GM19238 (cell line): ENCODE data around the gene CSNK2A1.
"Not testable (repeated sequence)": the region's sequence is repeated elsewhere in the genome, so short reads cannot be mapped to it uniquely, and the experiment has no call there.

Experiments
- DNase-seq: peaks from one replicate; pipeline ENCODE4 v3.0.0; 2011; ENCODE audit warnings: low spot score; ENCODE audit not compliant: insufficient read length

Gene CSNK2A1

DNA sequence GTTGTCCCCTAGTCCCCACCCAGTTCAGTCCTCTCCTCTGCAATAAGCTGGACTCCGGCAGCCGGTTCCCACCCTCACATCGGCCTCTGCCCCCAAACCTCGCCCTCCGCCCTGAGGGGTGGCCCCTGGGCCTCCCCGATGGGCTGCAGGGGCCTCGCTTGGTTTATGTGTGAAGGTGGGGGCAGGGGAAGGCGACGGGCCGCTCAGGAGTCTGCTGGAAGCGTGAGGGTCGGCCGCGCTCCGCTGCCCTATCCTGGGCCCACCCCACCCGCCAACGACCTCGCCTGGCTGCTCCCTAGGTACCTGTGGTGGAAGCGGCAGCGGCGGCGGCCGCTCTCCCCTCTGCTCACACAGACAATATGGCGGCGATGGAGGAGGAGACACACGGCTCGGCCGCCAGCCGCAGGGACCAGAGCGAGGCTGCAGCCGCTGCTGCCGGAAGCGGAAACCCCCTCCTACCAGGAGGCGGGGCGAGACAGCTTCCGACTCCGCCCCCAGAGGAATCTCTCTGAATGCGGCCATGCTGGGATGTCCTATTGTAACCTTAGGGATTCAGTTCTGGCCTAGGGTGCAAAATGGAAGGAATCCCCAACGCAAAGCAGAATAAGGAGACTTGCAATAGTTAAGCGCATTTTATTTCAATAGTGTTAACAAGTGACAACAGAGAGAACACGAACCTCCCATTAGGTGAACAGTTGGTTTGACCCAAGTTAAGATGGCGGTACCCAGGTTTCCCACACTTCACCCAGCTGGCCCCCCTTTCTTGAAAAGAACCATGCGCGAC, at the start of gene CSNK2A1:
Gene CSNK2A1, minus strand, starts transcription at position 422 of the 784 bp plus-strand sequence. CDS start 35,239 bp downstream, outside the sequence.
- peak; percentile 82 for DNase-seq

DNA sequence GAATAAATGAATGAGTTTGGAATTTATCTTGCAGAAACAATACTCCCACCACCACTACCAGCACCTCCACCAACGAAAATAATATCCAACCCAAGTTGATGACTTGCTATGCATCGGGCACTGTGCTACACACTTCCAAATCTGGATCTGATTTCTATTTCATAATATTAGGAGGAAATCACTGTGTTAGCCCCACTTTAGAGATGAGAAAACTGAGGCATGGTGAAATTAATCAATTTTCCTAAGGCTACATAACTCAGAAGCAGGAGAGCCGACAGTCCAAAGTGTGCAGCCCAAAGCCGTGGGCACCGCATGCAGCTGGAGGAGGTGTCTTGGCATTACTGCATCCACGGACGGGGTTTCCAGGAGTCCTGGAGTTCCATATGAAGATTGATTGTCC, 48.9 kb upstream of the CSNK2A1 start:
- DNase-seq: no peak

DNA sequence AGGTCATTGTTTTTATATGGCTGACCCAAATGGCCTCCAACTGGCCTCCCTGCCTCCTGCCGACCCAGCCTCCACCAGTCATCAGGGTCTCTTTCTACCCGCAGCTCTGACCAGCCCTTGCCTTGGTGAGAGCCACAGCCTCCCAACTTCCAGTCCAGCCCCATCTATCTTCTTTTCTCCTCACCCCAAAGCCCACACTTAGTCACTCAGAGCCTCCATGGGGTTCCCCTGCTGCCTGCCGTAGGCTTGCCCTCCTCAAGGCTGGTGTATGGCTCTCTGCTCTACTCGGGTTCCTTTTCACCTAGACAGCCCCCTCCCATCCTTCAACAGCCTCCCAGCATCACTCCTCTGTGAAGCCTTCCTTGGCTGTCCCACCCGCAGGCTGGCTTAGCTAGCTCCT, 48.4 kb upstream of the CSNK2A1 start:
- DNase-seq: no peak

DNA sequence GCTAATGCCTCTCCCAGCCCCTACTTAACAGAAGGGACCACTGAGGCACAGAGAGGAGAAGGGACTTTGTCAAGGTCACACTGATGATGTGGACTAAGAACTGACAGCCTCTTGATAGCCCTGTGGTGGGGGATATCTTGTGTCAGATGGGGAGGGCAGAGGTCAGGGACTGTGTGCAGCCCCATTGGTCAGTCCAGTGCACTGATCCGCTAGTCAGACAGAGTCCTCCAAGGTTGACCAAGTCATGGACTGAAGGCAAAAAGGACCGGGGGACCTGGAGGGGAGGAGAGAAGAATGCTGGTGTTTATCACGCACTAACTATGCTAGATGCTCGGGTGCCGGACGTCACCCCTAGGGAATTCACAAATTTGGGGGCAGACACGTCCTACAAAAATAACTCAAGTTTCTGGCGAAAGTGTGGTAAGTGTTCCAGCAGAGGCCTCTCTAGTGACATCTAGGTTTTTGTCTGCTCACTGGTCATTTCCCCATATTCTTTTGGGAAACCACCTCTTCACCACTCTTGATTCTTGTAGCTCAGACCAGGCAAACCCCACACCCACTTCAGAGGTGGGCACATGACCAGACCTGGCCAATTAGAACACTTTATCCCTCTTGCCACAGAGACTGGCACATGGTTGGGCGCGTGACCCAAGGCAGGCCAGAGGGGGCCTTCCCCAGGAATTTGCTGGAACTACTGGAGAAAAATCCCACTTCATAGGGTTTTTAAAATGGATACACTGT, 45.5 kb upstream of the CSNK2A1 start:
- no peak for DNase-seq

GRCh38 chr20:588476-588875, 44.9 kb upstream of the CSNK2A1 start:
- no peak for DNase-seq

- DNase-seq: no peak
Measured at GRCh38 chr20:584971-585301, 41.3 kb upstream of the CSNK2A1 start.

- DNase-seq: no peak
Measured at GRCh38 chr20:584161-584970, 40.8 kb upstream of the CSNK2A1 start.

DNA sequence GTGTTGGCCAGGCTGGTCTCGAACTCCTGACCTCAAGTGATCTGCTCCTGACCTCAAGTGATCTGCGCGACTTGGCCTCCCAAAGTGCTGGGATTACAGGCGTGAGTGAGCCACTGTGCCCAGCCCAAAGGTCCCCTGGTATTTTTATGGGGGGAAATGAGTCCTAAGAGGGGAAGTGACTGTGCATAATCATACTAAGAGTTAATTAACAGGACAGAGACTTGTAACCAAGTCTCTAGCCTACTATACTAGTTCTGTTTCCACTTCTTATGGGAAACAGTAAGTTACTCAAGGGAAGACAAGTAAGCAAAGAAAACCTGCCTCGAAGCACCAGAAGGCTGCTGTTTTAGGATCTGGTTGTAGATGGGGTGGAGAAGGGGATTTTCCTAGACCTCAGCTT, 38.6 kb upstream of the CSNK2A1 start:
- DNase-seq: no peak

DNA sequence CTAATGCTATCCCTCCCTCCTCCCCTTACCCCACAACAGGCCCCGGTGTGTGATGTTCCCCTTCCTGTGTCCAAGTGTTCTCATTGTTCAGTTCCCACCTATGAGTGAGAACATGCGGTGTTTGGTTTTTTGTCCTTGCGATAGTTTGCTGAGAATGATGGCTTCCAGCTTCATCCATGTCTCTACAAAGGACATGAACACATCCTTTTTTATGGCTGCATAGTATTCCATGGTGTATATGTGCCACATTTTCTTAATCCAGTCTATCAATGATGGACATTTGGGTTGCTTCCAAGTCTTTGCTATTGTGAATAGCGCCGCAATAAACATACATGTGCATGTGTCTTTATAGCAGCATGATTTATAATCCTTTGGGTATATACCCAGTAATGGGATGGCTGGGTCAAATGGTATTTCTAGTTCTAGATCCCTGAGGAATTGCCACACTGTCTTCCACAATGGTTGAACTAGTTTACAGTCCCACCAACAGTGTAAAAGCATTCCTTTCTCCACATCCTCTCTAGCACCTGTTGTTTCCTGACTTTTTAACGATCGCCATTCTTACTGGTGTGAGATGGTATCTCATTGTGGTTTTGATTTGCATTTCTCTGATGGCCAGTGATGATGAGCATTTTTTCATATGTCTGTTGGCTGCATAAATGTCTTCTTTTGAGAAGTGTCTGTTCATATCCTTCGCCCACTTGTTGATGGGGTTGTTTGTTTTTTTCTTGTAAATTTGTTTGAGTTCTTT, 35.5 kb upstream of the CSNK2A1 start:
- not testable (repeated sequence) for DNase-seq

DNA sequence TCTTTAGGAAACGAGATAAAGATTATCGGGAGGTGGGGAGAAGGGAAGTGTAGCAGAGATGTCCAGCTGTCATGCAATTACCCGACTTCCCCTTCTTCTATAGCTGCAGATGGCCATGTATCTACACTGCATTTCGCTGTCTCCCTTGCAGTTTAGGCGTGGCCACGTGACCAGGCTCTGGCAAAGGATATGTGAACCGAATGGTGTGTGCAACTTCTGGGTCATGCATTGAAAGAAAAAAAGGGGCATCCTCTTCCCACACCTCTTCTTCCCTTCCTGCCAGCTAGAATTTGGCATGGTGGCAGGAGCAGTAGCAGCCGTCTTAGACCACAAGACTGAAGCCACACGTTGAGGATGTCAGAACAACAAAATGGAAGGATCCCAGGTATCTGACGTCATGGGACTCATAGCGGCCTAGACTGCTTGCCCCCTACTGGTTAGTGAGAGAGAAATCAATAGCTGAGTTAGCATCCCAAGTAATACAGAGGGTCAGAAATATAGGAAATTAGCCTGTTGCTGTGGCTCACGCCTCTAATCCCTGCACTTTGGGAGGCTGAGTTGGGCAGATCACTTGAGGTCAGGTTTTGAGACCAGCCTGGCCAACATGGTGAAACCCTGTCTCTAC, 33.7 kb upstream of the CSNK2A1 start:
- DNase-seq: no peak

GRCh38 chr20:576156-576555, 32.6 kb upstream of the CSNK2A1 start:
- no peak for DNase-seq

GRCh38 chr20:575230-575629, 31.6 kb upstream of the CSNK2A1 start:
- no peak for DNase-seq

- no peak for DNase-seq
Measured at GRCh38 chr20:574297-574942, 30.8 kb upstream of the CSNK2A1 start.

GRCh38 chr20:573414-574296, 30.1 kb upstream of the CSNK2A1 start:
- DNase-seq: no peak

GRCh38 chr20:572727-573126, 29.1 kb upstream of the CSNK2A1 start:
- no peak for DNase-seq

DNA sequence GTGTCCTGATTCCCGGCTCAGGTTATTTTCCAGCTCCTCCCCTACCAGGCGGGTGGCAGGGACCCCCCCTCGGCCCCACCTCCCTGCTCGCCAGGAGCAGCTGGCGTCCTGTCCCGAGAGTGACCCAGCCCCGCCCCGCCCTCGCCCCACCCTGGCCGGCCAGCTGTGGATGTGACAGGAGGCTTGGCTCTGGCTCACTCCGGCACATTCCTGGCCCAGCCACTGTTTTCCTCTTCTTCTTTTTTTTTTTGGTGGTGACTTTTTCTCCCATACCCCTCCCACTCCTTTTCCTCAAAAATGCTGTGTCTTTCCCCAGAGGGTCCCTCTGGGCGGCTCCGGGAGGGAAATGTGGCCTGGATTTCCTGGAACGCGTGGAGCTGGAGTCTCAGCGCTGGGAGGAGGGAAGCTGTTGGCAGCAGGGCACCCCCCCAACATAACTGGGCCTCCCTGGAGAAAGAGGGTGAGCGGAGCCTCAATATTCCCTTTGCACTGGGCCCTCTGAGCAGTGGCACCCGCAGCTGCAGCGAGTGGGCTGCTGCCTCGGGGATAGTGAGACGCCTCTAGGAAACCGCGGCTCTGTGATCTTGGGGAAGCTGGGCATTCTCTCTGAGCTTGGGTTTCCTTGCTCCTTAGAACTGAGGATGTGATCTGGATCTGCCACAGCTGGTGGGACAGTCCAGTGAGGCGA, 28.3 kb upstream of the CSNK2A1 start:
- DNase-seq: no peak

DNA sequence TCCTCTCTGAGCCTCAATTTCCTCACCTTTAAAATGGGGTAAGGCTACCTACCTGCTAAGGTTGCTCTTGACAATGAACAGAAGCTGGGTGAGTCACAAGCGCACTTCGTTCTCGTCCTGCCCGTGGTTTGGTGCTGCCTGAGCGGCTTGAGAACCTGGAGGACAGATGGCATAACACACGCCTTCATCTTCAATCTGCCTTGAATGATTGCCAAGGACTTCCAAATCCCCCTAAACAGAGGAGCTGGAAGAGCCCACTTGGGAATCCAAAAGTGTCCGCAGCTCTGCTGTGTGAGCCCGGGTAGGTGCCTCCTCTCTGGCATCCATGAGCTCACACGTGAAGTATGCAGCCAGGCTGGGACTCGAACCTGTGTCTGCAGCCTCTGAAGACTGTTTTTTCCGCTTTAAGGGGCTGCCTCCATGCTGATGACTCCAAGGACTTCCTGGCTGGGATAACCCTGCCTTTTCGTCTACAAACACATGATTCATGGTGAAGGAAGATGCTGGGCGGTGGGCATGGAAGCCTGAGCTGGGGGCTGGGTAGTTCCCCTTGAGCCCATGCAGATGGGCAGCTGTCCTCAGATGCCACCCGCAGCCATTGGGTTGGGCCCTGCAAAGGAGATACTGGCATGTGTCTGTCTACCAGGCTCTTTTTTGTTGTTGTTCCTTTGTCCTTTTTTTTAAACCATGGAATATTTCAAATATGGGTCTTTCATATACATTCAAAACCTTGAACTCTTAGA, 25.3 kb upstream of the CSNK2A1 start:
- no peak for DNase-seq

- no peak for DNase-seq
Measured at GRCh38 chr20:568097-568652, 24.6 kb upstream of the CSNK2A1 start.
